ENCODE data around the gene TATDN2.
"Not testable (repeated sequence)": the region's sequence is repeated elsewhere in the genome, so short reads cannot be mapped to it uniquely, and the experiment has no call there.

Gene TATDN2

GRCh38 chr3:10292505-10293419 is 44.5 kb downstream of the TATDN2 start, which contains the start of gene GHRL:
GHRL (minus strand) TSS chr3:10292947; CDS start chr3:10290180, 2,767 bp downstream.
- no peak for DNase-seq

- no peak for DNase-seq
Measured at GRCh38 chr3:10294030-10294586, 45.8 kb downstream of the TATDN2 start.

- DNase-seq, result not testable (repeated sequence)
Measured at GRCh38 chr3:10298064-10298463, 49.8 kb downstream of the TATDN2 start.

GRCh38 chr3:10299175-10299574 is 50.9 kb downstream of the TATDN2 start:
- DNase-seq, result peak; percentile 25

GRCh38 chr3:10299679-10300078 is 51.4 kb downstream of the TATDN2 start:
- DNase-seq, result no peak

- DNase-seq, result no peak
Measured at GRCh38 chr3:10300087-10300486, 51.8 kb downstream of the TATDN2 start.

GRCh38 chr3:10303105-10303504 is 54.8 kb downstream of the TATDN2 start:
- no peak for DNase-seq

- no peak for DNase-seq
Measured at GRCh38 chr3:10303785-10304184, 55.5 kb downstream of the TATDN2 start.

GRCh38 chr3:10304905-10305304 is 56.6 kb downstream of the TATDN2 start:
- no peak for DNase-seq

- DNase-seq, result no peak
Measured at GRCh38 chr3:10305331-10305902, 57.2 kb downstream of the TATDN2 start.

GRCh38 chr3:10306156-10306555 is 57.9 kb downstream of the TATDN2 start:
- no peak for DNase-seq

GRCh38 chr3:10308678-10309077 is 60.4 kb downstream of the TATDN2 start:
- no peak for DNase-seq

GRCh38 chr3:10309736-10310135 is 61.5 kb downstream of the TATDN2 start:
- DNase-seq, result no peak

GRCh38 chr3:10310578-10310977 is 62.3 kb downstream of the TATDN2 start:
- DNase-seq, result no peak

- no peak for DNase-seq
Measured at GRCh38 chr3:10311710-10312109, 63.5 kb downstream of the TATDN2 start.

GRCh38 chr3:10312391-10312790 is 64.1 kb downstream of the TATDN2 start:
- no peak for DNase-seq

- DNase-seq, result no peak
Measured at GRCh38 chr3:10312861-10313260, 64.6 kb downstream of the TATDN2 start.

GRCh38 chr3:10315101-10315500 is 66.8 kb downstream of the TATDN2 start:
- no peak for DNase-seq

- no peak for DNase-seq
Measured at GRCh38 chr3:10315771-10316344, 67.6 kb downstream of the TATDN2 start.

GRCh38 chr3:10317311-10317960 is 69.2 kb downstream of the TATDN2 start:
- no peak for DNase-seq

- DNase-seq, result no peak
Measured at GRCh38 chr3:10317961-10318350, 69.7 kb downstream of the TATDN2 start.

GRCh38 chr3:10319251-10319650 is 71.0 kb downstream of the TATDN2 start:
- DNase-seq, result no peak

- DNase-seq, result no peak
Measured at GRCh38 chr3:10319804-10320203, 71.5 kb downstream of the TATDN2 start.

Data from eye (tissue), 1 donor.